Lung microvascular endothelial cell (primary cell): Measurements from ENCODE around the gene PRIMA1. TPM values are rescaled to one million over a fixed set of nuclear protein-coding genes. Genes with fewer than 3 reads are reported as not detected.

Experiments
- DNase-seq, 2 donors: peaks; one replicate each; pipeline versions ENCODE4 v3.0.0 to v3.0.0-alpha.2; 2010; ENCODE audit warnings: low read depth in 2 of 2
- total RNA-seq: library from RNA; depleted of rRNA; stranded (reverse); fragments of >200 nt; gene quantifications from 2 replicates; pipeline ENCODE4 v1.2.1, GENCODE V29; 2014

PRIMA1 gene
- total RNA-seq, 1 donor from 2014 or later = not detected

- no peak for DNase-seq
Observed at GRCh38 chr14:93712838-93713724, 75.2 kb downstream of the PRIMA1 start.

GRCh38 chr14:93712079-93712837 lies 76.0 kb downstream of the PRIMA1 start:
- no peak for DNase-seq

GRCh38 chr14:93709249-93709648 lies 79.0 kb downstream of the PRIMA1 start:
- DNase-seq = no peak

GRCh38 chr14:93708800-93709199 lies 79.5 kb downstream of the PRIMA1 start:
- DNase-seq = no peak

- no peak for DNase-seq
Observed at GRCh38 chr14:93708311-93708734, 80.0 kb downstream of the PRIMA1 start.

GRCh38 chr14:93707475-93707874 lies 80.8 kb downstream of the PRIMA1 start:
- no peak for DNase-seq

- no peak for DNase-seq
Observed at GRCh38 chr14:93706360-93706955, 81.8 kb downstream of the PRIMA1 start.

GRCh38 chr14:93705513-93706156 lies 82.7 kb downstream of the PRIMA1 start:
- no peak for DNase-seq

- no peak for DNase-seq
Observed at GRCh38 chr14:93703941-93704340, 84.3 kb downstream of the PRIMA1 start.

- no peak for DNase-seq
Observed at GRCh38 chr14:93702946-93703345, 85.3 kb downstream of the PRIMA1 start.

GRCh38 chr14:93701562-93701961 lies 86.7 kb downstream of the PRIMA1 start:
- no peak for DNase-seq

GRCh38 chr14:93700928-93701327 lies 87.4 kb downstream of the PRIMA1 start:
- no peak for DNase-seq

GRCh38 chr14:93693914-93694313 lies 94.4 kb downstream of the PRIMA1 start:
- DNase-seq = no peak

- no peak for DNase-seq
Observed at GRCh38 chr14:93691042-93691780, 97.1 kb downstream of the PRIMA1 start.

GRCh38 chr14:93690146-93690545 lies 98.1 kb downstream of the PRIMA1 start:
- no peak for DNase-seq

GRCh38 chr14:93688820-93689219 lies 99.5 kb downstream of the PRIMA1 start:
- no peak for DNase-seq

GRCh38 chr14:93688239-93688666 lies 100.0 kb downstream of the PRIMA1 start:
- DNase-seq = no peak

- no peak for DNase-seq
Observed at GRCh38 chr14:93686268-93686667, 102.0 kb downstream of the PRIMA1 start.

GRCh38 chr14:93685121-93685895 lies 103.0 kb downstream of the PRIMA1 start:
- DNase-seq = no peak

- DNase-seq = no peak
Observed at GRCh38 chr14:93683226-93683625, 105.1 kb downstream of the PRIMA1 start.
